K562 (cell line): ENCODE data around the gene PDE6B. TPM values are rescaled to one million over a fixed set of nuclear protein-coding genes. Genes with fewer than 3 reads are reported as not detected.
A peak's percentile ranks its signal among the peaks of the same experiment; 100 is the strongest.

ENCODE experiments used
- BHLHE40 ChIP-seq: IDR thresholded peaks from 2 replicates; pipeline ENCODE4 v1.6.1; 2011; ENCODE audit warnings: low read length, improper control_type of control experiment
- ELF4 ChIP-seq: fragments of 450-650 bp; formaldehyde crosslinking; IDR thresholded peaks from 2 replicates; pipeline ENCODE4 v1.4.0; 2022; ENCODE audit warnings: missing genetic modification characterization
- HCFC1 ChIP-seq: IDR thresholded peaks from 2 replicates; pipeline ENCODE4 v1.6.1; 2012; ENCODE audit warnings: low read depth, low read length, improper control_type of control experiment
- KAT2B ChIP-seq: IDR thresholded peaks from one replicate; pipeline ENCODE4 v1.6.1; 2012; ENCODE audit warnings: low read depth, mild to moderate bottlenecking, control low read depth, inconsistent platforms, low read length, moderate library complexity
- KLF13 ChIP-seq: fragments of 450-650 bp; IDR thresholded peaks from 2 replicates; pipeline ENCODE4 v1.6.1; 2016; ENCODE audit warnings: missing genetic modification characterization, low read depth, mild to moderate bottlenecking, missing compliant biosample characterization, moderate library complexity, borderline replicate concordance
- MTA3 ChIP-seq: fragments of 450-650 bp; formaldehyde crosslinking; IDR thresholded peaks from 2 replicates; pipeline ENCODE4 v1.6.1; 2017; ENCODE audit warnings: mild to moderate bottlenecking, borderline replicate concordance
- PRPF4 ChIP-seq: fragments of 200-400 bp; formaldehyde crosslinking; IDR thresholded peaks from one replicate; pipeline ENCODE4 v1.6.1; 2017; ENCODE audit warnings: low read length, low read depth, mild to moderate bottlenecking; ENCODE audit not compliant: insufficient read depth, poor library complexity, severe bottlenecking
- PYGO2 ChIP-seq: fragments of 450-650 bp; IDR thresholded peaks from 2 replicates; pipeline ENCODE4 v1.6.1; 2016; ENCODE audit warnings: mild to moderate bottlenecking, missing genetic modification characterization, moderate library complexity, missing compliant biosample characterization
- TARDBP ChIP-seq: fragments of 450-650 bp; IDR thresholded peaks from 2 replicates; pipeline ENCODE4 v1.6.1; 2016
- U2AF2 ChIP-seq: fragments of 200-400 bp; formaldehyde crosslinking; optimal IDR thresholded peaks from 2 replicates; pipeline ENCODE3; 2017; ENCODE audit warnings: low read depth, mild to moderate bottlenecking, low read length
- YY1 ChIP-seq, 3 experiments: IDR thresholded peaks; 2 replicates each; pipeline ENCODE4 v1.6.1; 2011; ENCODE audit warnings: low read length in 2 of 3, mild to moderate bottlenecking in 2 of 3, moderate library complexity in 2 of 3, borderline replicate concordance in 1 of 3, control low read depth in 1 of 3, low read depth in 1 of 3; ENCODE audit not compliant: insufficient read depth in 3 of 3, insufficient replicate concordance in 2 of 3, control insufficient read depth in 1 of 3, insufficient read length in 1 of 3; ENCODE audit errors: extremely low read depth in 1 of 3
- ZNF668 ChIP-seq: fragments of 250-450 bp; sonication (Bioruptor Pico); IDR thresholded peaks from 2 replicates; pipeline ENCODE4 v1.8.0; 2022; ENCODE audit warnings: mild to moderate bottlenecking, inconsistent platforms
- polyA plus RNA-seq, 8 experiments: library from polyadenylated mRNA; depleted of rRNA in 4 of 8; stranded (reverse) in 5 of 8; unstranded in 3 of 8; fragments of >200 nt; fragmentation: Nextera tagmentation in 2 of 8; fragmentation: Illumina TruSeq in 1 of 8; extraction: Ambion mirVana in 2 of 8; extraction: Trizol in 1 of 8; gene quantifications; 2 replicates each; pipeline versions ENCODE4 v1.2.1 to v1.2.3, GENCODE V29; 2011 to 2014; ENCODE audit warnings: inconsistent platforms in 1 of 8, missing spikeins in 1 of 8
- total RNA-seq, 7 experiments: library from RNA; depleted of rRNA in 6 of 7; stranded (reverse); fragments of >200 nt in 6 of 7; fragmentation: Illumina TruSeq in 2 of 7; extraction: Trizol in 2 of 7; gene quantifications; 2 replicates each; pipeline versions ENCODE4 v1.2.1 to v1.2.3, GENCODE V29; 2011 to 2021; ENCODE audit warnings: low replicate concordance in 1 of 7
- TF ChIP-seq, protein P1 (sequence below), 2 experiments: fragments of 150-350 bp in 1 of 2; IDR thresholded peaks; 2 replicates each; pipeline ENCODE4 v1.6.1; 2012 to 2016; ENCODE audit warnings: low read depth in 2 of 2, low read length in 2 of 2, mild to moderate bottlenecking in 1 of 2, moderate library complexity in 1 of 2
- TF ChIP-seq, protein P2 (sequence below): fragments of 150-350 bp; IDR thresholded peaks from 2 replicates; pipeline ENCODE4 v1.6.1; 2014; ENCODE audit warnings: low read depth, mild to moderate bottlenecking, low read length, borderline replicate concordance
- TF ChIP-seq, protein P3 (sequence below), 2 experiments: fragments of 250-450 bp in 1 of 2; fragments of 450-650 bp in 1 of 2; sonication (Bioruptor Pico) in 1 of 2; IDR thresholded peaks; 2 replicates each; pipeline versions ENCODE4 v1.6.1 to v1.8.0; 2016 to 2021; ENCODE audit warnings: mild to moderate bottlenecking in 2 of 2, moderate library complexity in 2 of 2, missing compliant biosample characterization in 1 of 2, missing genetic modification characterization in 1 of 2
- TF ChIP-seq, protein P4 (sequence below): fragments of 450-650 bp; formaldehyde crosslinking; IDR thresholded peaks from 2 replicates; pipeline ENCODE4 v1.4.0; 2020; ENCODE audit warnings: mild to moderate bottlenecking

Gene PDE6B
- total and polyA plus RNA-seq, 9 of the 15 experiments (the other 6 are each of a cell fraction or from before 2014, with no cell fraction given) = 0.04 TPM; not detected in 8

DNA sequence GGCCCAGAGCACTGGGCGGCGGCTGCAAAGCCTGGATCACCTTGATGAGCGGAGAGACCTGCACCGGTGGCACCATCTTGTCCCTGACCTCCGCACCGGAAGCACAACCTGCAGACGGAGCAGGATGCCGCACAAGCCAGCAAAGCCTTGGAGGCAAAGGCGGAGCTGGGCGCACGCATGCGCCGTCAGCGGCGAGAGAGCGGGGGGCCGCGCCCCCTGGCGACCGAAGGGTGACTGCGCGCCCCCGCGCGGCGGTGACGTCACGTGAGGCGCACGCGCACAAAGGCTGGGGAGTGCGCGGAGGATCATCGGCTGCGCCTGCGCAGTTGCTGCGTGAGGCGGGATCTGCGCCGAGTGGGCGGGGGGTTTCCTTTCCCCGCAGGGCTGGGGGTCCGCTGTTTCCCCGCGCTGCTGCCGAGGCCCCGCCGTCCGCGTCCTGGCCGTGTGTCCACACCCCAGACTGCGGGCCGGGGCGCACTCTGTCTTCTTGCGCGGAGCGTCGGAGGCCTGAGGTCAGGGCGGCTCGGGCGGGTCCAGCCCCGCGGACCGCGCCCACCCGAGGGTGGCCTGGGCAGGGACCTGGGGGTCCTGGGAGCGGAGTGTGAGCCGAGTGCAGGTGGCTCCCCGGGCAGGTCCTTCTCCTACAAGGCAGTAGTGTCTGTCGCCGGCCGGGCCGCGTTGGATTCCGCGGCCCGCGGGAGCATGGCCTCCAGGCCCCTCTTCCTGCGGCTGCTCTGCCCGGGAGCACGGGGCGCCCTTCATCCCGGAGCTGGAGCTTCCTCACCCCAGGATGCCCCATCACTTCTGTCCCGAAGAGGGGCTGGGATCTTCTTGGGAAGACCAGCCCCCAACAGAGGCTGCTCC lies 49.0 kb downstream of the PDE6B start, which contains the start of the genes ATP5ME and MYL5 (continued):
- TF ChIP-seq, protein P1, sequence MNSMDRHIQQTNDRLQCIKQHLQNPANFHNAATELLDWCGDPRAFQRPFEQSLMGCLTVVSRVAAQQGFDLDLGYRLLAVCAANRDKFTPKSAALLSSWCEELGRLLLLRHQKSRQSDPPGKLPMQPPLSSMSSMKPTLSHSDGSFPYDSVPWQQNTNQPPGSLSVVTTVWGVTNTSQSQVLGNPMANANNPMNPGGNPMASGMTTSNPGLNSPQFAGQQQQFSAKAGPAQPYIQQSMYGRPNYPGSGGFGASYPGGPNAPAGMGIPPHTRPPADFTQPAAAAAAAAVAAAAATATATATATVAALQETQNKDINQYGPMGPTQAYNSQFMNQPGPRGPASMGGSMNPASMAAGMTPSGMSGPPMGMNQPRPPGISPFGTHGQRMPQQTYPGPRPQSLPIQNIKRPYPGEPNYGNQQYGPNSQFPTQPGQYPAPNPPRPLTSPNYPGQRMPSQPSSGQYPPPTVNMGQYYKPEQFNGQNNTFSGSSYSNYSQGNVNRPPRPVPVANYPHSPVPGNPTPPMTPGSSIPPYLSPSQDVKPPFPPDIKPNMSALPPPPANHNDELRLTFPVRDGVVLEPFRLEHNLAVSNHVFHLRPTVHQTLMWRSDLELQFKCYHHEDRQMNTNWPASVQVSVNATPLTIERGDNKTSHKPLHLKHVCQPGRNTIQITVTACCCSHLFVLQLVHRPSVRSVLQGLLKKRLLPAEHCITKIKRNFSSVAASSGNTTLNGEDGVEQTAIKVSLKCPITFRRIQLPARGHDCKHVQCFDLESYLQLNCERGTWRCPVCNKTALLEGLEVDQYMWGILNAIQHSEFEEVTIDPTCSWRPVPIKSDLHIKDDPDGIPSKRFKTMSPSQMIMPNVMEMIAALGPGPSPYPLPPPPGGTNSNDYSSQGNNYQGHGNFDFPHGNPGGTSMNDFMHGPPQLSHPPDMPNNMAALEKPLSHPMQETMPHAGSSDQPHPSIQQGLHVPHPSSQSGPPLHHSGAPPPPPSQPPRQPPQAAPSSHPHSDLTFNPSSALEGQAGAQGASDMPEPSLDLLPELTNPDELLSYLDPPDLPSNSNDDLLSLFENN (IDR thresholded peaks at IDR 0.05; ENCODE audit: low read depth in 2 of 2, low read length in 2 of 2) = 0 out of 4 replicates have a peak, but pooled peaks of 1 of the 2 experiments have one; percentile 17
- TF ChIP-seq, protein P2, sequence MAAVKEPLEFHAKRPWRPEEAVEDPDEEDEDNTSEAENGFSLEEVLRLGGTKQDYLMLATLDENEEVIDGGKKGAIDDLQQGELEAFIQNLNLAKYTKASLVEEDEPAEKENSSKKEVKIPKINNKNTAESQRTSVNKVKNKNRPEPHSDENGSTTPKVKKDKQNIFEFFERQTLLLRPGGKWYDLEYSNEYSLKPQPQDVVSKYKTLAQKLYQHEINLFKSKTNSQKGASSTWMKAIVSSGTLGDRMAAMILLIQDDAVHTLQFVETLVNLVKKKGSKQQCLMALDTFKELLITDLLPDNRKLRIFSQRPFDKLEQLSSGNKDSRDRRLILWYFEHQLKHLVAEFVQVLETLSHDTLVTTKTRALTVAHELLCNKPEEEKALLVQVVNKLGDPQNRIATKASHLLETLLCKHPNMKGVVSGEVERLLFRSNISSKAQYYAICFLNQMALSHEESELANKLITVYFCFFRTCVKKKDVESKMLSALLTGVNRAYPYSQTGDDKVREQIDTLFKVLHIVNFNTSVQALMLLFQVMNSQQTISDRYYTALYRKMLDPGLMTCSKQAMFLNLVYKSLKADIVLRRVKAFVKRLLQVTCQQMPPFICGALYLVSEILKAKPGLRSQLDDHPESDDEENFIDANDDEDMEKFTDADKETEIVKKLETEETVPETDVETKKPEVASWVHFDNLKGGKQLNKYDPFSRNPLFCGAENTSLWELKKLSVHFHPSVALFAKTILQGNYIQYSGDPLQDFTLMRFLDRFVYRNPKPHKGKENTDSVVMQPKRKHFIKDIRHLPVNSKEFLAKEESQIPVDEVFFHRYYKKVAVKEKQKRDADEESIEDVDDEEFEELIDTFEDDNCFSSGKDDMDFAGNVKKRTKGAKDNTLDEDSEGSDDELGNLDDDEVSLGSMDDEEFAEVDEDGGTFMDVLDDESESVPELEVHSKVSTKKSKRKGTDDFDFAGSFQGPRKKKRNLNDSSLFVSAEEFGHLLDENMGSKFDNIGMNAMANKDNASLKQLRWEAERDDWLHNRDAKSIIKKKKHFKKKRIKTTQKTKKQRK = no peak
- peak; percentile 91 for TF ChIP-seq BHLHE40
- TF ChIP-seq ZNF668 (CRISPR knock-in tag) = no peak
- TF ChIP-seq HCFC1 = peak; percentile 80
- no peak for TF ChIP-seq KAT2B
- peak; percentile 35; the same call in 1 of the 2 replicates for TF ChIP-seq KLF13 (tag)
- TF ChIP-seq, protein P3, sequence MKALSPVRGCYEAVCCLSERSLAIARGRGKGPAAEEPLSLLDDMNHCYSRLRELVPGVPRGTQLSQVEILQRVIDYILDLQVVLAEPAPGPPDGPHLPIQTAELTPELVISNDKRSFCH (CRISPR knock-in tag; IDR thresholded peaks at IDR 0.05) = no peak
- TF ChIP-seq, protein P3 (tag; IDR thresholded peaks at IDR 0.05) = peak; percentile 33; the same call in 1 of the 2 replicates
- no peak for TF ChIP-seq U2AF2
- TF ChIP-seq PYGO2 (tag) = no peak
- TF ChIP-seq YY1 (IDR thresholded peaks at IDR 0.05; ENCODE audit: borderline replicate concordance in 1 of 3, control insufficient read depth in 1 of 3, extremely low read depth in 1 of 3, insufficient read depth in 3 of 3, insufficient read length in 1 of 3, insufficient replicate concordance in 2 of 3, low read depth in 1 of 3, low read length in 2 of 3) = peak; percentile 73 to 94 (median 90)
- TF ChIP-seq, protein P4, sequence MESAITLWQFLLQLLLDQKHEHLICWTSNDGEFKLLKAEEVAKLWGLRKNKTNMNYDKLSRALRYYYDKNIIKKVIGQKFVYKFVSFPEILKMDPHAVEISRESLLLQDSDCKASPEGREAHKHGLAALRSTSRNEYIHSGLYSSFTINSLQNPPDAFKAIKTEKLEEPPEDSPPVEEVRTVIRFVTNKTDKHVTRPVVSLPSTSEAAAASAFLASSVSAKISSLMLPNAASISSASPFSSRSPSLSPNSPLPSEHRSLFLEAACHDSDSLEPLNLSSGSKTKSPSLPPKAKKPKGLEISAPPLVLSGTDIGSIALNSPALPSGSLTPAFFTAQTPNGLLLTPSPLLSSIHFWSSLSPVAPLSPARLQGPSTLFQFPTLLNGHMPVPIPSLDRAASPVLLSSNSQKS = no peak
- peak; percentile 72; the same call in 1 of the 2 replicates for TF ChIP-seq MTA3
- no peak for TF ChIP-seq PRPF4
- TF ChIP-seq ELF4 (CRISPR knock-in tag) = no peak
- no peak for TF ChIP-seq TARDBP
